Body of pancreas (tissue), 4 donors: ENCODE results near the gene MAS1L. TPM values are rescaled to one million over a fixed set of nuclear protein-coding genes. Genes with fewer than 3 reads are reported as not detected.

Experiments used
- ATAC-seq: fragments of 150-250 bp; one replicate; pipeline ENCODE4 v1.9.1; 2016
- DNase-seq, 4 donors: peaks; one replicate each; pipeline ENCODE4 v3.0.0-alpha.2; 2019
- H3K27ac ChIP-seq, 4 donors: fragments of 200-600 bp; sonication (generic); 1 replicate in 3 of 4; 2 replicates in 1 of 4; pipeline versions ENCODE4 v1.5.1 to v1.6.1; 2016 to 2019; ENCODE audit warnings: mild to moderate bottlenecking in 1 of 4, mixed read lengths in 1 of 4, moderate library complexity in 1 of 4
- H3K27me3 ChIP-seq, 2 donors: fragments of 200-600 bp; sonication (generic); one replicate each; pipeline ENCODE4 v1.6.0; 2016; ENCODE audit warnings: mild to moderate bottlenecking in 1 of 2
- H3K36me3 ChIP-seq, 2 donors: fragments of 200-600 bp; sonication (generic); replicated peaks in 1 of 2; 2 replicates each; pipeline ENCODE4 v1.5.1; 2016; ENCODE audit warnings: low read depth in 2 of 2; ENCODE audit not compliant: insufficient read depth in 1 of 2
- H3K4me1 ChIP-seq: fragments of 200-600 bp; sonication (generic); one replicate; pipeline ENCODE4 v1.6.0; 2016
- H3K4me3 ChIP-seq, 2 donors: fragments of 200-600 bp; sonication (generic); 1 replicate in 1 of 2; 2 replicates in 1 of 2; pipeline ENCODE4 v1.5.1; 2016 to 2019
- H3K9me3 ChIP-seq, 3 donors: fragments of 200-600 bp; sonication (generic); 1 replicate in 2 of 3; 2 replicates in 1 of 3; pipeline ENCODE4 v1.5.1; 2016
- CTCF ChIP-seq, 7 experiments: fragments of 450-650 bp in 4 of 7; fragments of 200-600 bp in 3 of 7; sonication (generic) in 3 of 7; IDR thresholded peaks; one replicate each; pipeline ENCODE4 v1.5.1; 2016 to 2019; ENCODE audit warnings: antibody characterized with exemption in 7 of 7
- POLR2A ChIP-seq, 3 donors: fragments of 450-650 bp; IDR thresholded peaks; one replicate each; pipeline ENCODE4 v1.6.1; 2016; ENCODE audit warnings: antibody characterized with exemption in 3 of 3, mild to moderate bottlenecking in 2 of 3
- WGBS, 2 donors: methylation state at CpG; one replicate each; pipeline ENCODE4 v1.1.5; 2017; 5-methylcytosine and 5-hydroxymethylcytosine counted together
- intact Hi-C: fragments of 100-400 bp; cut with DNase I; formaldehyde crosslinking; loops from one replicate; pipeline ENCODE4 v1.15.1; 2023
- total RNA-seq, 2 donors: library from RNA; depleted of rRNA; stranded (reverse); fragments of >200 nt; gene quantifications; one replicate each; pipeline ENCODE4 v1.1.0, GENCODE V29; 2016

MAS1L gene
- total RNA-seq, 2 donors from 2014 or later, result not detected

- intact Hi-C loops, result no loop called here
- Histone ChIP-seq H3K27me3 (no peaks in the 10 kb centered on the region), H3K9me3 (no peaks in the 10 kb centered on the region), H3K4me1 (no peaks in the 10 kb centered on the region), H3K36me3 (no peaks in the 10 kb centered on the region), H3K4me3 (no peak overlapping the region), H3K27ac (no peak overlapping the region)
- WGBS, 2 donors, result 84 to 100% methylated on average over 3 of the region's 3 CpGs
- no peak for TF ChIP-seq POLR2A (IDR thresholded peaks at IDR 0.05)
- TF ChIP-seq CTCF (IDR thresholded peaks at IDR 0.05), result no peak
- no peak for DNase-seq
- ATAC-seq, result no peak
Observed at GRCh38 chr6:29502181-29502580, 14.4 kb upstream of the MAS1L start.

DNA sequence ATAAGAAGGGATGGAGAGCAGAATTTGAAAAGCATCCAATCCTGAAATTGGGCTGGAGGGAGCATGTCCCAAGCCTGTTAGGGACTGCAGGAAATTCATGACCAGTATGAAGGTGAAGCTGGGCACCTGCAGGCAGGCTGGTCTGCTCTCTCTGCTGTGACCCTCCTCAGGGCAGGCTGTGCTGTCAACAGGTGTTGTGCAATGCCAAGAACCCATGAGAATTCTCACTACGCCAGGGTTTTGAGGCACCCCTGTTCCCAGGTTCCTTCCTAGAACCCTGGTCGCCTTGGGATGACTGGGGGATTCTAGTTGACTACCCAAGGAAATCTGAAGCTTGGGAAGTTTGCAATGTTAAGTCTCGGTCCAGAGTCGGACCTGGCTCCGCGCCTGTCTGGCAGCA, 13.3 kb upstream of the MAS1L start:
- WGBS, 2 donors, result 79 to 91% methylated on average over 4 to 6 of the region's 6 CpGs
- Histone ChIP-seq H3K36me3 (no peaks in the 10 kb centered on the region), H3K27me3 (no peaks in the 10 kb centered on the region), H3K9me3 (no peaks in the 10 kb centered on the region), H3K4me1 (no peaks in the 10 kb centered on the region), H3K4me3 (no peak overlapping the region), H3K27ac (no peak overlapping the region)
- TF ChIP-seq CTCF (IDR thresholded peaks at IDR 0.05), result no peak
- TF ChIP-seq POLR2A (IDR thresholded peaks at IDR 0.05), result no peak
- no peak for DNase-seq
- no peak for ATAC-seq
- intact Hi-C loops, result no loop called here

DNA sequence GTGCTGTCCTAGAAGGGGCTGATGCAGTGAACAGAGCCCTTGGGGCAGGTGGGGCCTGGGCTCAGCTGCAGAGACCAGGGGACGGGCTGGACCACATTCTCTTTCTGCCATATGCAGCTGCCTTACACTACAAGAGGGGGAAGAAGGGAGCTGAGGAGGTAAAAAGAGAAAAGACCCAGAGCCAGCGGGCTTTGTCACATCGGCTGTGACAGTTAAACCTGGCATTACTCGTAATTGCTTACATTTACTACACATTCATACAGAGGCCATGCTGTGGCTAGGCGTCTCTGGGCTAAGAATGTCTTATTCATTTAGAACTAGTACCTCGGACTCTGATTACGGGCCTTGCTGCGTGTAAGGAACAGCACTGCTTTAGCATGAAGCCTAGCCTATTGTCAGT, 12.8 kb upstream of the MAS1L start:
- H3K27ac ChIP-seq, result no peak overlapping the region
- WGBS, 2 donors, result 91 to 94% methylated on average over 8 of the region's 8 CpGs
- no peak for DNase-seq
- H3K27me3 ChIP-seq, result no peaks in the 10 kb centered on the region
- no peaks in the 10 kb centered on the region for H3K36me3 ChIP-seq
- TF ChIP-seq POLR2A (IDR thresholded peaks at IDR 0.05) (no peak), CTCF (IDR thresholded peaks at IDR 0.05) (no peak)
- H3K4me1 ChIP-seq, result no peaks in the 10 kb centered on the region
- H3K9me3 ChIP-seq, result no peaks in the 10 kb centered on the region
- no peak overlapping the region for H3K4me3 ChIP-seq
- no peak for ATAC-seq
- intact Hi-C loops, result no loop called here

DNA sequence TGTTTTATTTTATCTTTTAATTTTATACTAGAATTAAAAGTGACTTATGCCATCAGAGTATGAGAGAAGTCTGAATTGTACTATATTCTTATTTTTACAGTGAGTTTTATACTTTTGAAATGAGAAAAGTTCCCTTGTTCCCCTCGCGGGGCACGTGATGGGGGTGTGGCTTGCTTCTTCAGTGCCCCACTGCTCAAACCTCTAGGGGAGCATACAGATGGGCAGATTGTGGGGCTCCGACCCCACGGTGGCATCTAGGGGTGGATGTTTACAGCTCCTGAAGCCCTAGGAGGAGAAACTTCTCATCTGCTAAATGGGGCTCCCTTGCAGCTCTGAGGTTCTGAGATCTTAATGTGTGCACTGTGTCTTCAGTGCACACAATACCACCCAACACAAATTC, 11.9 kb upstream of the MAS1L start:
- H3K9me3 ChIP-seq, result no peaks in the 10 kb centered on the region
- no peaks in the 10 kb centered on the region for H3K36me3 ChIP-seq
- DNase-seq (no peak), ATAC-seq (no peak)
- H3K4me3 ChIP-seq, result no peak overlapping the region
- no peaks in the 10 kb centered on the region for H3K4me1 ChIP-seq
- intact Hi-C loops, result no loop called here
- no peak for TF ChIP-seq CTCF (IDR thresholded peaks at IDR 0.05)
- no peak for TF ChIP-seq POLR2A (IDR thresholded peaks at IDR 0.05)
- H3K27ac ChIP-seq, result no peak overlapping the region
- 70 to 81% methylated on average over 4 to 5 of the region's 5 CpGs for WGBS, 2 donors
- no peaks in the 10 kb centered on the region for H3K27me3 ChIP-seq

GRCh38 chr6:29496961-29497360, 9.2 kb upstream of the MAS1L start:
- TF ChIP-seq POLR2A (IDR thresholded peaks at IDR 0.05), result no peak
- TF ChIP-seq CTCF (IDR thresholded peaks at IDR 0.05), result no peak
- intact Hi-C loops, result no loop called here
- 76 to 83% methylated on average over 4 of the region's 4 CpGs for WGBS, 2 donors
- H3K27ac ChIP-seq, result no peak overlapping the region
- no peak for ATAC-seq
- no peaks in the 10 kb centered on the region for H3K27me3 ChIP-seq
- H3K4me3 ChIP-seq, result no peak overlapping the region
- H3K9me3 ChIP-seq, result no peaks in the 10 kb centered on the region
- no peaks in the 10 kb centered on the region for H3K36me3 ChIP-seq
- no peaks in the 10 kb centered on the region for H3K4me1 ChIP-seq
- DNase-seq, result no peak
